AG09309 (cell line): Measurements from ENCODE around the gene RAB11FIP3.

Source experiments
- DNase-seq: peaks from one replicate; pipeline ENCODE4 v3.0.0-alpha.2; 2010; ENCODE audit warnings: low read depth
- H3K4me3 ChIP-seq: 2 replicates; pipeline ENCODE4 v1.5.1; 2011; ENCODE audit warnings: mild to moderate bottlenecking, low read depth, low read length, moderate library complexity; ENCODE audit not compliant: control insufficient read depth
- TF ChIP-seq, protein P1 (sequence below): IDR thresholded peaks from 2 replicates; pipeline ENCODE4 v1.5.1; 2011; ENCODE audit warnings: mild to moderate bottlenecking, low read depth, low read length, inconsistent platforms; ENCODE audit not compliant: insufficient read depth, control insufficient read depth; ENCODE audit errors: missing control alignments

RAB11FIP3 gene

DNA sequence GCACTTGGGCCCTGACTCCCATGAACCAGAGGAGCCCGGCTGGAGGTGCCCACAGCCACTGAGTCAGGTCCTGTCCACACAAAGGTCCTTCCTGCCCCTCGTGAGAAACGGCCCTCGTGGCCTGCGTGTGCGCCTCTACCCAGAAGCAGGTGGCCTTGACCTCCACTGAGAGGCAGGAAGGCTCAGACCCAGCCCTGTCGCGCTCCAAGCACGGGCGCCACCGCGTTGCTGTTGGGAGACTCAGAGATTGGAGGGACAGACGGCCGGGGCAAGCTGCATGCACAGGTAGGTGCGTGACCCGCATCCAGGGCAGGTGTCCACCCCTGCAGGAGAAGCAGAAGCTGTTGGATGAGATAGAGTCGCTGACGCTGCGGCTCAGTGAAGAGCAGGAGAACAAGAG lies 94.0 kb downstream of the RAB11FIP3 start:
- TF ChIP-seq, protein P1, sequence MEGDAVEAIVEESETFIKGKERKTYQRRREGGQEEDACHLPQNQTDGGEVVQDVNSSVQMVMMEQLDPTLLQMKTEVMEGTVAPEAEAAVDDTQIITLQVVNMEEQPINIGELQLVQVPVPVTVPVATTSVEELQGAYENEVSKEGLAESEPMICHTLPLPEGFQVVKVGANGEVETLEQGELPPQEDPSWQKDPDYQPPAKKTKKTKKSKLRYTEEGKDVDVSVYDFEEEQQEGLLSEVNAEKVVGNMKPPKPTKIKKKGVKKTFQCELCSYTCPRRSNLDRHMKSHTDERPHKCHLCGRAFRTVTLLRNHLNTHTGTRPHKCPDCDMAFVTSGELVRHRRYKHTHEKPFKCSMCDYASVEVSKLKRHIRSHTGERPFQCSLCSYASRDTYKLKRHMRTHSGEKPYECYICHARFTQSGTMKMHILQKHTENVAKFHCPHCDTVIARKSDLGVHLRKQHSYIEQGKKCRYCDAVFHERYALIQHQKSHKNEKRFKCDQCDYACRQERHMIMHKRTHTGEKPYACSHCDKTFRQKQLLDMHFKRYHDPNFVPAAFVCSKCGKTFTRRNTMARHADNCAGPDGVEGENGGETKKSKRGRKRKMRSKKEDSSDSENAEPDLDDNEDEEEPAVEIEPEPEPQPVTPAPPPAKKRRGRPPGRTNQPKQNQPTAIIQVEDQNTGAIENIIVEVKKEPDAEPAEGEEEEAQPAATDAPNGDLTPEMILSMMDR = no peak
- H3K4me3 ChIP-seq = no peak overlapping the region
- no peak for DNase-seq

DNA sequence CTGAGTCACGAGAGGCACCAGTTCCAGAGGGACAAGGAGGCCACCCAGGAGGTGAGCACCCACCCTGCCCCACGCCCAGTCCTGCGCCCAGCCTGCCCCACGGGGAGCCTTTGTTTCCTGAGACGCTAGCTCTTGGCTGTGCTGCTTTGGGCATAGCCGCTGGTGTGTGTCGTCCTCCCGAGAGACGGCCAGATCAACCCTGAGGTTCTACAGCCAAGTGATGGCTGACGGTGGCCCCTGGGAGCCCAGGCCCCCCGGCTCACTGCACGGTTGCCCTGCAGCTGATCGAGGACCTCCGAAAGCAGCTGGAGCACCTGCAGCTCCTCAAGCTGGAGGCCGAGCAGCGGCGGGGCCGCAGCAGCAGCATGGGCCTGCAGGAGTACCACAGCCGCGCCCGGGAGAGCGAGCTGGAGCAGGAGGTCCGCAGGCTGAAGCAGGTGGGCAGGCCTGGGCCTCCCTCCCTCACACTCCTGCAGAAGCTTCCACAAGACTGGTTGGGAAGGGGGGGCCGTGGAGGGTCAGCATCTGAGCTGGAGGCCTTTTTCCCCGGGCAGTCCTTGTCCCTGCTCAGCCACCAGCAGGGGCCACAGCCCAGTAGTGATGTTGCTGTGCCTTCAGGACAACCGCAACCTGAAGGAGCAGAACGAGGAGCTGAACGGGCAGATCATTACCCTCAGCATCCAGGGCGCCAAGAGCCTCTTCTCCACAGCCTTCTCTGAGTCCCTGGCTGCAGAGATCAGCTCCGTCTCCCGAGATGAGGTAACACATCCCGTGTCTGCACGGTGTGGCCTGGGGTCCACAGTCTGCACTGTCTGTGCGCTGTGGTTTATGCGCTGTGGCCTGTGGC lies 94.6 kb downstream of the RAB11FIP3 start:
- no peak for DNase-seq
- no peak overlapping the region for H3K4me3 ChIP-seq
- TF ChIP-seq, protein P1 = no peak

DNA sequence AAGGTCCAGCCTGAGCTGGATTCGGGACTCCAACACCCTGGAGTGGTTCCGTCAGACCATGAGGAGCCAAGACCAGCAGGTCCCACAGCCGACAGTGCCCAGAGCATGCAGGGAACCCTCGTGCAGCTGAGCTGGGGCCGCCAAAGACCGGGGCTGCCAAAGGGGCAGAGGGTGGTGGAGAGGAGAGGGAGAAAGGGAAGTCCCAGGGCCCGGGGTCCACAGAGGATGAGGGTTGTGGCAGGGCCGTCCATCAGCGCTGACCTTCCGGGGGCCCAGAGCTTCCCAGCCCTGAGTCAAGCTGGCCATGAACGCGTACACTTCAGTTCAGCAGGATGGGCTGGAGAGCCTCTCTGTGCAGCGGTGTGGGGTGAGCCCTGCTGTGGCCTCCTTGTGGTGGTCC lies 95.4 kb downstream of the RAB11FIP3 start:
- no peak for DNase-seq

DNA sequence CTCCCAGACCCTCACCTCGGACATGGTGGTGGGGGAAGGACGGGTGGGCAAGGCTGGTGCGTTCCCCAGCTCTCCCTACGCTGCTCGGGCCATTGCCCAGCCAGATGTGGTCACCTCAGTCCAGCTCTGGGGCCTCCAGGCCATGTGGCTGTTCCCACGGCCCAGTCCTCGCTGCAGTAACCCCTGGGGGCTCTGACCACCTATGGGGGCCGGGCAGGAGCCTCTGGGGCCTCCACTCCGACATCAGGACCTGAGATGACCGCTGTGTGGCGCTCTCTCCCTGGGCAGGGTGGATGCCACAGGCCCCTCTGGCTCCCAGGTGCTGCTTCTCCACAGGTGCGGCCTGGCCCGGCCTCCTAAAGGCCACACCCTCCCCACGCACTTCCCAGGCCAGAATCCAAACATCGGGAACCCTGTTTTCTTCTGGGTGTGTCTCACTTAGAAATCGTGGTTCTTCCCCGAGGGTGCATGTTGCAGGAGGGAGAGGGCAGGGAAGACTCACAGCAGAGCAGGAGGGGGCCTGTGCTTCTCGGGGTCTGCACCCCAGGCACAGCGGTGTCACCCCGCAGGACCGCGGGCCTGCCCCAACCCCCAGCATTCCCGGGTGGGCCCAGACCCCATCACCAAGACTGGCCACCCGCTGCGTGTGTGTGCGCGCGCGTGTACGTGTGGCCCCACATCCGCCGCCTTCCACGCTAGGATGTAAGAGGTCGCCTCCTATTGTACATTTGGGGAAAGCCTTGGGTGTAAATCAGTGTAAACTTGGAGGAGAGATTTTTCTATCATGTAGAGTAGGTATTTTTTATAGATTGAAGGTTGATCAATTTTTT lies 96.1 kb downstream of the RAB11FIP3 start:
- TF ChIP-seq, protein P1 = no peak
- DNase-seq = no peak
- no peak overlapping the region for H3K4me3 ChIP-seq

More for the DNA sequence above, 95.4 kb downstream of the RAB11FIP3 start:
- TF ChIP-seq, protein P1 = no peak
- no peak overlapping the region for H3K4me3 ChIP-seq

DNA sequence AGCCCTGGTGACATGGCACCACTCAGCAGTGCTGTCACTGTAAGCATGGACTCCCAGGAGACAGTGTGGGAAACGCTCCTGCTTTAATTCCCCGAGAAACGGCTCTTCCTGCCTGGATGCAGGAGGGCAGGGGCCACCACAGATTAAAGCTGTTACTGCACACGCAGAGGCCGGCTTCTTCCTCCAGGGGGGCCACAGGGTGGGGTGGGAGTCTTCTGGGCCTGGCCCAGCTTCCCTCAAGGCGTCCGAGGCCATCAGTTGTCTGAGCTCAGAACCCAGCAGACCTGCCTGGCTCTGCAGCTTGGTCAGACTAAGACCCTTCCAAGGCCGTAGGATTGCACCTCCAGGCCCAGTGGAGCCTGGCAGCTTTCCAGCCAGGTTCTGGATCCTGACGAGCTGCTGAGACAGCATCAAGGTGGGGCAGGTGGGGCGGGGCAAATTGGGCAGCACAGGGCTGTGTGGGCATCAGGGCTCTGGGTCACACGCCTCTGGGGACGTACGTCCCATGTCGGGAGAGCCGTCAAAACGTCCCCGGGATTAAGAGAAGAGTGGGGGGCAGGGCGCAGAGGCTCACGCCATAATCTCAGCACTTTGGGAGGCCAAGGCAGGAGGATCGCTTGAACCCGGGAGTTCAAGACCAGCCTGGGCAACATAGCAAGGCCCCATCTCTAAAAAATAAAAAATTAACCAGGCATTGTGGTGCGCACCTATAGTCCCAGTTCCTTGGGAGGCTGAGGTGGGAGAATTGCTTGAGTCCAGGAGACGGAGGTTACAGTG lies 97.1 kb downstream of the RAB11FIP3 start:
- DNase-seq = no peak

More for the DNA sequence above, 97.1 kb downstream of the RAB11FIP3 start:
- TF ChIP-seq, protein P1 = no peak
- no peak overlapping the region for H3K4me3 ChIP-seq
